Measurements from ENCODE around the gene TSPAN18. TPM values are rescaled to one million over a fixed set of nuclear protein-coding genes. Genes with fewer than 3 reads are reported as not detected.

TSPAN18 gene
- total and polyA plus RNA-seq, 2 experiments from 2014 or later, result 0.20 to 0.54 TPM

GRCh38 chr11:44687388-44687787 lies 39.4 kb upstream of the TSPAN18 start:
- H3K36me3 ChIP-seq (ENCODE audit: low read depth), result no peaks in the 10 kb centered on the region
- 53 to 59% methylated on average over 4 of the region's 4 CpGs for WGBS, 2 experiments (ENCODE audit: low coverage in 1 of 2, low lambda C conversion rate in 2 of 2, missing lambda C conversion rate in 2 of 2)
- no peak overlapping the region for H3K27ac ChIP-seq

DNA sequence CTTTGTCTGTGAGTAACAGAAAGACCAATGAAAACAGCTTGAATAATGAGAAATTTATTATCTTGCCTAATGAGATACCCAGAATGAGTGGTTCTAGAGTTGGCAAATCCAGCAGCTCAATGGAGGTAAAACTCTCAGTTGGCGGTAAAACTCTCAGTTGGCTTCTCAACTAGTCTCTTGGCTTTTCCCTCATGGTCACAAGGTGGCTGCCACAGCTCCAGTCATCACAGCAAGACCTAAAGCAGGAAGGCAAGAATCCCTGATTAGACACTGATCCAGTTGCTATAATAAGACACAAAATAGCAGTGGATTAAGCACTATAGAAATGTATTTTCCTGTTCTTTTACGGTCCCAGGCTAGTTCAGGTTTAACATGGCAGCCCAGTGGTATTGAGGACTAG lies 37.5 kb upstream of the TSPAN18 start:
- H3K9me2 ChIP-seq (ENCODE audit: insufficient read depth), result no peaks in the 10 kb centered on the region
- no peaks in the 10 kb centered on the region for H3K4me1 ChIP-seq (ENCODE audit: insufficient read depth)
- H3K4me3 ChIP-seq, result no peak overlapping the region
- no peak for TF ChIP-seq EZH2 (IDR thresholded peaks at IDR 0.05; ENCODE audit: insufficient read depth, poor library complexity, severe bottlenecking)
- no peak for TF ChIP-seq EZH2phosphoT487 (IDR thresholded peaks at IDR 0.05; ENCODE audit: insufficient read depth, low read depth)
- H3K27ac ChIP-seq, result no peak overlapping the region
- H3K9ac ChIP-seq, result no peak overlapping the region
- no peaks in the 10 kb centered on the region for H3F3A ChIP-seq (ENCODE audit: insufficient read depth)
- DNase-seq, result no peak
- H3K9me3 ChIP-seq (ENCODE audit: low read depth), result no peaks in the 10 kb centered on the region
- no peaks in the 10 kb centered on the region for H4K20me1 ChIP-seq (ENCODE audit: insufficient read depth)
- H3K79me2 ChIP-seq (ENCODE audit: insufficient read depth), result no peaks in the 10 kb centered on the region
- in situ Hi-C loops (cut with MboI), result no loop called here
- no peaks in the 10 kb centered on the region for H3K36me3 ChIP-seq (ENCODE audit: low read depth)
- no peak overlapping the region for H3K4me2 ChIP-seq (ENCODE audit: unreplicated experiment)
- H2AFZ ChIP-seq, result no peak overlapping the region
- WGBS, 2 experiments (ENCODE audit: low coverage in 1 of 2, low lambda C conversion rate in 2 of 2, missing lambda C conversion rate in 2 of 2), result 29 to 36% methylated on average over 2 of the region's 2 CpGs
- peaks cover 22% of the 10 kb centered on the region for H3K27me3 ChIP-seq (replicated peaks; ENCODE audit: insufficient read depth)

More at GRCh38 chr11:44687388-44687787, 39.4 kb upstream of the TSPAN18 start:
- no peaks in the 10 kb centered on the region for H4K20me1 ChIP-seq (ENCODE audit: insufficient read depth)
- H3K4me2 ChIP-seq (ENCODE audit: unreplicated experiment), result no peak overlapping the region
- H3K4me3 ChIP-seq, result no peak overlapping the region
- TF ChIP-seq EZH2 (IDR thresholded peaks at IDR 0.05; ENCODE audit: insufficient read depth, poor library complexity, severe bottlenecking) (no peak), EZH2phosphoT487 (IDR thresholded peaks at IDR 0.05; ENCODE audit: insufficient read depth, low read depth) (no peak)
- in situ Hi-C loops (cut with MboI), result no loop called here
- no peaks in the 10 kb centered on the region for H3K79me2 ChIP-seq (ENCODE audit: insufficient read depth)
- H3F3A ChIP-seq (ENCODE audit: insufficient read depth), result no peaks in the 10 kb centered on the region
- no peaks in the 10 kb centered on the region for H3K9me2 ChIP-seq (ENCODE audit: insufficient read depth)
- H3K27me3 ChIP-seq (replicated peaks; ENCODE audit: insufficient read depth), result peaks cover 22% of the 10 kb centered on the region
- no peak overlapping the region for H2AFZ ChIP-seq
- DNase-seq, result no peak
- no peaks in the 10 kb centered on the region for H3K9me3 ChIP-seq (ENCODE audit: low read depth)
- no peaks in the 10 kb centered on the region for H3K4me1 ChIP-seq (ENCODE audit: insufficient read depth)
- no peak overlapping the region for H3K9ac ChIP-seq

DNA sequence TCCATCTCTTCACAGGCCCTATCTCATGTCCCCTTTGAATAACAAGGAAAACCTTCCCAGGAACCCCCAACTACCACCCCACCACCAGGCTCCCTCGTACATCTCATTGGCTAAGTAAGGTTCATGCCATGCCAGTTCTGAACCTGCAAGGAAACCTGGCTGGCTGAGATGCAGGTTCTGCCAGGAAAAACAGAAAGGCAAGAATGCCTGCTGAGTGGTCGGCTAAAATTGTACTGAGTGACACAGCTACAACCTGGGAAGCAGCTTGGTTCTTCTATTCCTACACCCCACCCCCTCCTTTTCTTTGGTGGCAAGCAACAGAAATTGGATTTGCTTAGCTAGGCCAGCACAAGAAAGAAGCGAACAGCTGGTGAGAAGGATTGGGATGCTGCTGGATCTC lies 36.1 kb upstream of the TSPAN18 start:
- Histone ChIP-seq H2AFZ (no peak overlapping the region), H3K9ac (no peak overlapping the region), H3K4me3 (no peak overlapping the region), H3K79me2 (ENCODE audit: insufficient read depth) (no peaks in the 10 kb centered on the region), H3K9me3 (ENCODE audit: low read depth) (no peaks in the 10 kb centered on the region), H3K27me3 (replicated peaks; ENCODE audit: insufficient read depth) (peaks cover 22% of the 10 kb centered on the region), H3K9me2 (ENCODE audit: insufficient read depth) (no peaks in the 10 kb centered on the region), H3K4me2 (ENCODE audit: unreplicated experiment) (no peak overlapping the region), H3F3A (ENCODE audit: insufficient read depth) (no peaks in the 10 kb centered on the region), H3K36me3 (ENCODE audit: low read depth) (no peaks in the 10 kb centered on the region), H3K27ac (no peak overlapping the region), H4K20me1 (ENCODE audit: insufficient read depth) (no peaks in the 10 kb centered on the region), H3K4me1 (ENCODE audit: insufficient read depth) (no peaks in the 10 kb centered on the region)
- no peak for DNase-seq
- WGBS, 2 experiments (ENCODE audit: low coverage in 1 of 2, low lambda C conversion rate in 2 of 2, missing lambda C conversion rate in 2 of 2), result 42 to 43% methylated on average over 3 of the region's 3 CpGs
- TF ChIP-seq EZH2 (IDR thresholded peaks at IDR 0.05; ENCODE audit: insufficient read depth, poor library complexity, severe bottlenecking), result no peak
- TF ChIP-seq EZH2phosphoT487 (IDR thresholded peaks at IDR 0.05; ENCODE audit: insufficient read depth, low read depth), result no peak
- in situ Hi-C loops (cut with MboI), result no loop called here

- Histone ChIP-seq H3K4me3 (no peak overlapping the region), H3K79me2 (ENCODE audit: insufficient read depth) (no peaks in the 10 kb centered on the region), H3K27ac (no peak overlapping the region), H3K9me2 (ENCODE audit: insufficient read depth) (no peaks in the 10 kb centered on the region), H3F3A (ENCODE audit: insufficient read depth) (no peaks in the 10 kb centered on the region), H3K4me2 (ENCODE audit: unreplicated experiment) (no peak overlapping the region), H3K4me1 (ENCODE audit: insufficient read depth) (no peaks in the 10 kb centered on the region), H3K9me3 (ENCODE audit: low read depth) (no peaks in the 10 kb centered on the region), H2AFZ (no peak overlapping the region), H3K9ac (no peak overlapping the region), H4K20me1 (ENCODE audit: insufficient read depth) (no peaks in the 10 kb centered on the region), H3K27me3 (replicated peaks; ENCODE audit: insufficient read depth) (peaks cover 19% of the 10 kb centered on the region), H3K36me3 (ENCODE audit: low read depth) (no peaks in the 10 kb centered on the region)
- no peak for DNase-seq
- in situ Hi-C loops (cut with MboI), result no loop called here
- 68 to 69% methylated on average over 10 of the region's 10 CpGs for WGBS, 2 experiments (ENCODE audit: low coverage in 1 of 2, low lambda C conversion rate in 2 of 2, missing lambda C conversion rate in 2 of 2)
- no peak for TF ChIP-seq EZH2 (IDR thresholded peaks at IDR 0.05; ENCODE audit: insufficient read depth, poor library complexity, severe bottlenecking)
- TF ChIP-seq EZH2phosphoT487 (IDR thresholded peaks at IDR 0.05; ENCODE audit: insufficient read depth, low read depth), result no peak
Observed at GRCh38 chr11:44692460-44692859, 34.3 kb upstream of the TSPAN18 start.

DNA sequence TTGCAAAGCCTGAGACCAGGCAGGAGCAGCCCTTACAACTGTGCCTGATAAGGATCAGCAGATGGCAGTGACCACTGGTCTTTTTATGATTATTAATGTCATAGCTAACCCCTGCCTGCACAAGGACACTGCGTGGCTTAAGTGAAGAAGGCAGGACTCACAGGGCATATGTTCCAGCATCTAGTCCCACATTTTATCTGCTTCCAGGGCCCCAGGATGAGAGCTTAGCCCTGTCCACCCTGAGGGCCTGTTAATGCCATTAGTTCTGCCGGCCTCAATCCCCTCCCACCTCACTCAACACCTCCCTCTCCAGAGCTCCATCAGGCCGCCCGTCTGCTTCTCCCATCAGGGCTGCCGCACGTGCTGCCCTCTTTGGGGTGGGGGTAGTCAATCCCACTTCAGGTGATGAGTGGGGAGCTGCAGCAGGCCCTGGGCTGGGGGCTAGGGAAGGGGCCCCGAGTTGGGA lies 33.1 kb upstream of the TSPAN18 start:
- Histone ChIP-seq H3K9ac (no peak overlapping the region), H3K4me1 (ENCODE audit: insufficient read depth) (no peaks in the 10 kb centered on the region), H3K36me3 (ENCODE audit: low read depth) (no peaks in the 10 kb centered on the region), H3K9me3 (ENCODE audit: low read depth) (no peaks in the 10 kb centered on the region), H3K4me3 (no peak overlapping the region), H3K27me3 (replicated peaks; ENCODE audit: insufficient read depth) (peaks cover 21% of the 10 kb centered on the region), H3K4me2 (ENCODE audit: unreplicated experiment) (no peak overlapping the region), H2AFZ (no peak overlapping the region), H3K79me2 (ENCODE audit: insufficient read depth) (no peaks in the 10 kb centered on the region), H3F3A (ENCODE audit: insufficient read depth) (no peaks in the 10 kb centered on the region), H3K27ac (no peak overlapping the region), H4K20me1 (ENCODE audit: insufficient read depth) (no peaks in the 10 kb centered on the region), H3K9me2 (ENCODE audit: insufficient read depth) (no peaks in the 10 kb centered on the region)
- in situ Hi-C loops (cut with MboI), result no loop called here
- no peak for TF ChIP-seq EZH2 (IDR thresholded peaks at IDR 0.05; ENCODE audit: insufficient read depth, poor library complexity, severe bottlenecking)
- no peak for TF ChIP-seq EZH2phosphoT487 (IDR thresholded peaks at IDR 0.05; ENCODE audit: insufficient read depth, low read depth)
- 56 to 63% methylated on average over 6 to 7 of the region's 7 CpGs for WGBS, 2 experiments (ENCODE audit: low coverage in 1 of 2, low lambda C conversion rate in 2 of 2, missing lambda C conversion rate in 2 of 2)
- DNase-seq, result no peak

All from GM23248 (cell line).